Endothelial cell of umbilical vein (primary cell): ENCODE data around the gene DUSP28.

ENCODE experiments used
- EZH2 ChIP-seq: IDR thresholded peaks from 2 replicates; pipeline ENCODE4 v1.6.1; 2012; ENCODE audit warnings: borderline replicate concordance, low read depth, mild to moderate bottlenecking, moderate library complexity, low read length, inconsistent platforms; ENCODE audit not compliant: severe bottlenecking
- FOS ChIP-seq: IDR thresholded peaks from 2 replicates; pipeline ENCODE4 v1.6.1; 2011; ENCODE audit warnings: mild to moderate bottlenecking, low read length, moderate library complexity, borderline replicate concordance; ENCODE audit not compliant: insufficient read depth
- GATA2 ChIP-seq: IDR thresholded peaks from 2 replicates; pipeline ENCODE4 v1.7.0; 2011; ENCODE audit warnings: low read depth, mild to moderate bottlenecking, moderate library complexity, mixed read lengths, low read length; ENCODE audit not compliant: insufficient read length, insufficient read depth
- JUN ChIP-seq: IDR thresholded peaks from 2 replicates; pipeline ENCODE4 v1.6.1; 2011; ENCODE audit warnings: borderline replicate concordance, low read depth; ENCODE audit not compliant: insufficient read length, insufficient read depth
- MAX ChIP-seq: IDR thresholded peaks from 2 replicates; pipeline ENCODE4 v1.6.1; 2011; ENCODE audit not compliant: insufficient read depth, insufficient read length
- MYC ChIP-seq: IDR thresholded peaks from one replicate; pipeline ENCODE4 v1.6.1; 2011; ENCODE audit warnings: mild to moderate bottlenecking, low read depth, low read length
- POLR2A ChIP-seq: IDR thresholded peaks from 2 replicates; pipeline ENCODE4 v1.6.1; 2012; ENCODE audit warnings: low read depth, mild to moderate bottlenecking, control low read depth, low read length
- POLR2AphosphoS5 ChIP-seq: IDR thresholded peaks from 2 replicates; pipeline ENCODE4 v1.6.1; 2012; ENCODE audit warnings: low read depth, mild to moderate bottlenecking, control low read depth, low read length, moderate library complexity; ENCODE audit not compliant: insufficient read depth
- TF ChIP-seq, protein P1 (sequence below), 2 donors: IDR thresholded peaks; 1 replicate in 1 of 2; 2 replicates in 1 of 2; pipeline ENCODE4 v1.5.1; 2011; ENCODE audit warnings: low read length in 2 of 2, mild to moderate bottlenecking in 2 of 2, moderate library complexity in 2 of 2, control low read depth in 1 of 2, inconsistent platforms in 1 of 2, low read depth in 1 of 2; ENCODE audit not compliant: insufficient read depth in 1 of 2; ENCODE audit errors: extremely low read depth in 1 of 2

- TF ChIP-seq, protein P1, sequence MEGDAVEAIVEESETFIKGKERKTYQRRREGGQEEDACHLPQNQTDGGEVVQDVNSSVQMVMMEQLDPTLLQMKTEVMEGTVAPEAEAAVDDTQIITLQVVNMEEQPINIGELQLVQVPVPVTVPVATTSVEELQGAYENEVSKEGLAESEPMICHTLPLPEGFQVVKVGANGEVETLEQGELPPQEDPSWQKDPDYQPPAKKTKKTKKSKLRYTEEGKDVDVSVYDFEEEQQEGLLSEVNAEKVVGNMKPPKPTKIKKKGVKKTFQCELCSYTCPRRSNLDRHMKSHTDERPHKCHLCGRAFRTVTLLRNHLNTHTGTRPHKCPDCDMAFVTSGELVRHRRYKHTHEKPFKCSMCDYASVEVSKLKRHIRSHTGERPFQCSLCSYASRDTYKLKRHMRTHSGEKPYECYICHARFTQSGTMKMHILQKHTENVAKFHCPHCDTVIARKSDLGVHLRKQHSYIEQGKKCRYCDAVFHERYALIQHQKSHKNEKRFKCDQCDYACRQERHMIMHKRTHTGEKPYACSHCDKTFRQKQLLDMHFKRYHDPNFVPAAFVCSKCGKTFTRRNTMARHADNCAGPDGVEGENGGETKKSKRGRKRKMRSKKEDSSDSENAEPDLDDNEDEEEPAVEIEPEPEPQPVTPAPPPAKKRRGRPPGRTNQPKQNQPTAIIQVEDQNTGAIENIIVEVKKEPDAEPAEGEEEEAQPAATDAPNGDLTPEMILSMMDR (IDR thresholded peaks at IDR 0.05; ENCODE audit: extremely low read depth in 1 of 2, insufficient read depth in 1 of 2, low read depth in 1 of 2, low read length in 2 of 2) = peak; percentile 74 to 85
- no peak for TF ChIP-seq GATA2
- TF ChIP-seq POLR2A = no peak
- peak; percentile 59 for TF ChIP-seq POLR2AphosphoS5
- no peak for TF ChIP-seq FOS
- no peak for TF ChIP-seq MAX
- no peak for TF ChIP-seq EZH2
- no peak for TF ChIP-seq JUN
- no peak for TF ChIP-seq MYC
These were observed 44.3 kb downstream of the DUSP28 start for GRCh38 chr2:240604291-240604938.
